GM12878 (cell line): ENCODE measurements around the gene FBXL16. TPM values are rescaled to one million over a fixed set of nuclear protein-coding genes. Genes with fewer than 3 reads are reported as not detected.

Experiments used
- ATAC-seq: fragments of 200-7000 bp; cut with Tn5 transposase; 3 replicates; pipeline ENCODE4 v1.9.1; 2020; ENCODE audit warnings: mild to moderate bottlenecking, moderate library complexity
- BruUV-seq: library from RNA; stranded (reverse); fragments of 400-500 nt; replicated peaks from 2 replicates; lab custom pipeline; 2021; lab: Mats Ljungman, UMichigan
- CTCF ChIA-PET: fragments of 300-600 bp; sonication (Branson Sonifier 250); formaldehyde crosslinking; extraction: SDS; loops from one replicate; lab custom pipeline; 2021; ENCODE audit warnings: inconsistent platforms; lab: Yijun Ruan, JAX
- POLR2A ChIA-PET: fragments of 350-600 bp; formaldehyde crosslinking; extraction: SDS; loops from one replicate; lab custom pipeline; 2021; ENCODE audit warnings: inconsistent platforms; lab: Charles Lee
- RAD21 ChIA-PET: fragments of 300-600 bp; sonication (Branson Sonifier 250); formaldehyde crosslinking; loops from one replicate; lab custom pipeline; 2023; ENCODE audit warnings: antibody characterized with exemption; ENCODE audit not compliant: unreplicated experiment; lab: Charles Lee
- SMC1A ChIA-PET: fragments of 300-600 bp; sonication (Branson Sonifier 250); formaldehyde crosslinking; loops from one replicate; lab custom pipeline; 2023; ENCODE audit not compliant: unreplicated experiment, uncharacterized antibody; lab: Charles Lee
- DNase-seq: peaks from one replicate; pipeline ENCODE4 v3.0.0-alpha.2; 2011; ENCODE audit warnings: low read depth, low spot score
- FAIRE-seq: peaks from 3 replicates; lab custom pipeline; 2011; peaks lifted over from hg19 to GRCh38; lab: Jason Lieb, UNC
- H2AFZ ChIP-seq: 2 replicates; pipeline ENCODE4 v1.6.0; 2011; ENCODE audit warnings: low read depth, low read length, control low read depth; ENCODE audit not compliant: control insufficient read depth
- H3K27ac ChIP-seq: 2 replicates; pipeline ENCODE4 v1.5.1; 2011; ENCODE audit warnings: control low read depth; ENCODE audit not compliant: control insufficient read depth, insufficient read depth
- H3K27me3 ChIP-seq, 2 experiments: replicated peaks in 1 of 2; 2 replicates each; pipeline versions ENCODE4 v1.6.0 to v1.6.1; 2011; ENCODE audit warnings: low read length in 1 of 2; ENCODE audit not compliant: control insufficient read depth in 2 of 2, insufficient read depth in 2 of 2
- H3K36me3 ChIP-seq, 2 experiments: 2 replicates each; pipeline ENCODE4 v1.5.1; 2011; ENCODE audit warnings: low read length in 1 of 2; ENCODE audit not compliant: control insufficient read depth in 2 of 2, insufficient read depth in 2 of 2
- H3K4me1 ChIP-seq: 2 replicates; pipeline ENCODE4 v1.6.1; 2011; ENCODE audit warnings: mild to moderate bottlenecking, low read length, moderate library complexity, mixed read lengths; ENCODE audit not compliant: control insufficient read depth, insufficient read depth
- H3K4me2 ChIP-seq: 2 replicates; pipeline ENCODE4 v1.6.0; 2011; ENCODE audit warnings: control low read depth; ENCODE audit not compliant: control insufficient read depth, insufficient read depth
- H3K4me3 ChIP-seq: fragments of 200-600 bp; sonication (generic); 2 replicates; pipeline ENCODE4 v1.5.1; 2016
- H3K79me2 ChIP-seq: 2 replicates; pipeline ENCODE4 v1.6.0; 2011; ENCODE audit warnings: low read length; ENCODE audit not compliant: control insufficient read depth, insufficient read depth
- H3K9ac ChIP-seq: 2 replicates; pipeline ENCODE4 v1.8.0; 2011; ENCODE audit warnings: low read length, control low read depth, mixed read lengths; ENCODE audit not compliant: control insufficient read depth, insufficient read depth
- H3K9me3 ChIP-seq: replicated peaks from 3 replicates; pipeline ENCODE4 v1.5.1; 2011; ENCODE audit warnings: mild to moderate bottlenecking, low read length; ENCODE audit not compliant: control insufficient read depth, insufficient read depth
- H4K20me1 ChIP-seq: 2 replicates; pipeline ENCODE4 v1.6.0; 2011; ENCODE audit not compliant: control insufficient read depth, insufficient read depth
- ATF2 ChIP-seq: IDR thresholded peaks from 2 replicates; pipeline ENCODE4 v1.6.1; 2012; ENCODE audit warnings: low read length, inconsistent platforms
- BHLHE40 ChIP-seq, 2 experiments: fragments of 450-650 bp in 1 of 2; IDR thresholded peaks; 2 replicates each; pipeline ENCODE4 v1.6.1; 2011 to 2017; ENCODE audit warnings: low read depth in 2 of 2, borderline replicate concordance in 1 of 2, improper control_type of control experiment in 1 of 2, low read length in 1 of 2, mild to moderate bottlenecking in 1 of 2
- CBFB ChIP-seq: IDR thresholded peaks from 2 replicates; pipeline ENCODE4 v1.6.1; 2016; ENCODE audit warnings: antibody characterized with exemption, low read depth
- CEBPZ ChIP-seq: fragments of 150-350 bp; IDR thresholded peaks from 2 replicates; pipeline ENCODE4 v1.6.1; 2016; ENCODE audit warnings: low read depth, low read length
- HDAC6 ChIP-seq: fragments of 200-600 bp; sonication (generic); IDR thresholded peaks from one replicate; pipeline ENCODE4 v1.8.0; 2017; ENCODE audit warnings: antibody characterized with exemption; ENCODE audit not compliant: unreplicated experiment
- HDGF ChIP-seq: fragments of 450-650 bp; IDR thresholded peaks from 2 replicates; pipeline ENCODE4 v1.6.1; 2016; ENCODE audit warnings: antibody characterized with exemption
- MAX ChIP-seq: IDR thresholded peaks from 2 replicates; pipeline ENCODE4 v1.6.1; 2012; ENCODE audit warnings: low read depth, low read length, improper control_type of control experiment
- MLLT1 ChIP-seq: fragments of 450-650 bp; IDR thresholded peaks from 2 replicates; pipeline ENCODE4 v1.6.1; 2016; ENCODE audit warnings: mild to moderate bottlenecking
- NFYA ChIP-seq: IDR thresholded peaks from 2 replicates; pipeline ENCODE4 v1.6.1; 2011; ENCODE audit warnings: low read depth, mild to moderate bottlenecking, low read length, improper control_type of control experiment, borderline replicate concordance
- NFYB ChIP-seq: IDR thresholded peaks from 2 replicates; pipeline ENCODE4 v1.6.1; 2011; ENCODE audit warnings: low read depth, mild to moderate bottlenecking, low read length, improper control_type of control experiment, moderate library complexity; ENCODE audit not compliant: insufficient read depth
- PAX5 ChIP-seq: IDR thresholded peaks from 2 replicates; pipeline ENCODE4 v1.6.1; 2011; ENCODE audit warnings: low read depth, low read length, borderline replicate concordance
- POLR2AphosphoS5 ChIP-seq: IDR thresholded peaks from 2 replicates; pipeline ENCODE4 v1.6.1; 2011; ENCODE audit warnings: mild to moderate bottlenecking, low read length, inconsistent platforms
- SMAD1 ChIP-seq: fragments of 450-650 bp; IDR thresholded peaks from 2 replicates; pipeline ENCODE4 v1.6.1; 2018; ENCODE audit warnings: mild to moderate bottlenecking, low read depth; ENCODE audit not compliant: partially characterized antibody
- SREBF1 ChIP-seq: IDR thresholded peaks from 2 replicates; pipeline ENCODE4 v1.6.1; 2012; ENCODE audit warnings: mild to moderate bottlenecking, low read length
- TARDBP ChIP-seq: IDR thresholded peaks from 2 replicates; pipeline ENCODE4 v1.6.1; 2016; ENCODE audit warnings: borderline replicate concordance
- TBL1XR1 ChIP-seq: IDR thresholded peaks from 2 replicates; pipeline ENCODE4 v1.6.1; 2012; ENCODE audit warnings: low read depth, low read length, improper control_type of control experiment
- ZNF207 ChIP-seq: fragments of 450-650 bp; IDR thresholded peaks from 2 replicates; pipeline ENCODE4 v1.6.1; 2014; ENCODE audit warnings: antibody characterized with exemption, mild to moderate bottlenecking, borderline replicate concordance
- ZNF24 ChIP-seq: fragments of 450-650 bp; IDR thresholded peaks from 2 replicates; pipeline ENCODE4 v1.6.1; 2017; ENCODE audit warnings: antibody characterized with exemption, mild to moderate bottlenecking
- ZNF622 ChIP-seq: fragments of 450-650 bp; IDR thresholded peaks from 2 replicates; pipeline ENCODE4 v1.6.1; 2017; ENCODE audit warnings: mild to moderate bottlenecking, inconsistent platforms
- WGBS: methylation state at CpG from one replicate; pipeline ENCODE4 v1.1.6; 2016; ENCODE audit warnings: low lambda C conversion rate; ENCODE audit not compliant: insufficient replicate concordance, insufficient coverage; ENCODE audit errors: missing lambda C conversion rate; 5-methylcytosine and 5-hydroxymethylcytosine counted together
- in situ Hi-C: fragments of 300-500 bp; cut with MboI; formaldehyde crosslinking; loops from 9 replicates; pipeline ENCODE4 v1.14.3; 2018; ENCODE audit warnings: mixed read lengths
- intact Hi-C: fragments of 100-400 bp; cut with micrococcal nuclease; formaldehyde crosslinking; loops from one replicate; pipeline ENCODE4 v1.14.2; 2022; ENCODE audit not compliant: unreplicated experiment
- polyA plus RNA-seq, 11 experiments: library from polyadenylated mRNA; depleted of rRNA in 4 of 11; unstranded in 6 of 11; stranded (reverse) in 5 of 11; fragments of >200 nt; fragmentation: Nextera tagmentation in 4 of 11; fragmentation: Illumina TruSeq in 1 of 11; extraction: Ambion mirVana in 4 of 11; extraction: Trizol in 1 of 11; gene quantifications; 1 replicate in 1 of 11; 2 replicates in 10 of 11; pipeline versions ENCODE4 v1.2.1 to v1.2.3, GENCODE V29; 2011 to 2016; ENCODE audit warnings: inconsistent platforms in 2 of 11, missing spikeins in 2 of 11, low read depth in 1 of 11
- total RNA-seq, 4 experiments: library from RNA; depleted of rRNA in 3 of 4; stranded (reverse); fragments of >200 nt in 3 of 4; fragmentation: Illumina TruSeq in 1 of 4; extraction: Trizol in 1 of 4; gene quantifications; 2 replicates each; pipeline versions ENCODE4 v1.2.1 to v1.2.3, GENCODE V29; 2013 to 2021

Gene FBXL16
- total and polyA plus RNA-seq, 10 of the 15 experiments (the other 5 are each of a cell fraction or from before 2014, with no cell fraction given) = 0.13 to 1.4 (median 0.24) TPM

- H4K20me1 ChIP-seq = no peaks in the 10 kb centered on the region
- no peak for FAIRE-seq
- no TSS peak for BruUV-seq
- H3K4me1 ChIP-seq = peaks cover 16% of the 10 kb centered on the region
- intact Hi-C loops (loop anchor here (2.0 to 5.0 kb wide), 2 partner anchors 21 to 45 kb away; partner anchors contain the start of genes ANTKMT, CHTF18 and RPUSD1), in situ Hi-C loops (loop anchor here (5.0 kb wide), 1 partner anchor 45 kb away; the partner anchor contains the start of genes CHTF18 and RPUSD1)
- no peak for ATAC-seq
- peaks cover 16% of the 10 kb centered on the region for H3K79me2 ChIP-seq
- H2AFZ ChIP-seq = no peak overlapping the region
- no peaks in the 10 kb centered on the region for H3K27me3 ChIP-seq
- ChIA-PET POLR2A (interaction anchor here (0.5 to 3.4 kb wide), 2 partner anchors 22 to 731 kb away, joined by 5 to 16 read pairs; partner anchors contain the start of gene ANTKMT), SMC1A (no interaction called here), CTCF (interaction anchor here (0.6 to 2.3 kb wide), 2 partner anchors 29 to 978 kb away, joined by 3 to 16 read pairs; no protein-coding TSS in a partner anchor), RAD21 (no interaction called here)
- no peak overlapping the region for H3K9ac ChIP-seq
- H3K4me3 ChIP-seq = no peak overlapping the region
- no peaks in the 10 kb centered on the region for H3K36me3 ChIP-seq
- WGBS = 87% methylated on average over 15 of the region's 15 CpGs
- H3K4me2 ChIP-seq = no peak overlapping the region
- no peak overlapping the region for H3K27ac ChIP-seq
- no peak for DNase-seq
- H3K9me3 ChIP-seq = no peaks in the 10 kb centered on the region
- no peak for TF ChIP-seq CBFB
- TF ChIP-seq NFYB = no peak
- no peak for TF ChIP-seq HDAC6
- no peak for TF ChIP-seq ATF2
- no peak for TF ChIP-seq BHLHE40 (IDR thresholded peaks at IDR 0.05; ENCODE audit: borderline replicate concordance in 1 of 2, low read depth in 2 of 2, low read length in 1 of 2)
- TF ChIP-seq SMAD1 = no peak
- no peak for TF ChIP-seq CEBPZ
- TF ChIP-seq MAX = no peak
- no peak for TF ChIP-seq ZNF207
- no peak for TF ChIP-seq TBL1XR1
- no peak for TF ChIP-seq SREBF1
- no peak for TF ChIP-seq HDGF
- no peak for TF ChIP-seq MLLT1
- no peak for TF ChIP-seq ZNF622
- TF ChIP-seq POLR2AphosphoS5 = no peak
- TF ChIP-seq PAX5 = no peak
- TF ChIP-seq ZNF24 = no peak
- no peak for TF ChIP-seq TARDBP
- TF ChIP-seq NFYA = no peak
Observed at GRCh38 chr16:741986-742629, 36.5 kb upstream of the FBXL16 start.
